NCI-H510A treated with DMSO at 0.1 percent for 48 hours (cell line): ENCODE measurements around the gene MAN1A1.

Source experiments
- DNase-seq: peaks from one replicate; lab custom pipeline; 2025; lab: John Stamatoyannopoulos, UW

Gene MAN1A1

GRCh38 chr6:119269266-119270103, 80.1 kb downstream of the MAN1A1 start:
- no peak for DNase-seq

- DNase-seq: no peak
Observed at GRCh38 chr6:119267126-119267905, 82.2 kb downstream of the MAN1A1 start.

- DNase-seq: no peak
Observed at GRCh38 chr6:119264854-119265397, 84.6 kb downstream of the MAN1A1 start.

GRCh38 chr6:119262612-119263011, 86.9 kb downstream of the MAN1A1 start:
- no peak for DNase-seq

DNA sequence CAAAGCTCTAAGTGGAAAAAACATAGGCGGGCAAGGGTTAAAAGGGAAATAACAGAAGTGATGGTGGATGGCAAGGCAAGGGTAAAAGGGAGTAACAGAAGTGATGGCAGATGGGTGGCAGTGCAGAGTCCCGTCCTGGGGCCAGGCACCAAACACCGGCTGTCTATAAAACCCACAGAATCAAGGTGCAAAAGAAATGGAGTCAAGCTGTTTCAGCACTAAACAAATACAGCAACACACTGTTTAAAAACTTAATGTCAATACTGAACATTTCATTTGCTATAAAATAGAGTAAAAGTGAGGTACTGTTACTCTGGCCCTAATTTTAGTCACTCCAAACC, 87.6 kb downstream of the MAN1A1 start:
- DNase-seq: no peak

DNA sequence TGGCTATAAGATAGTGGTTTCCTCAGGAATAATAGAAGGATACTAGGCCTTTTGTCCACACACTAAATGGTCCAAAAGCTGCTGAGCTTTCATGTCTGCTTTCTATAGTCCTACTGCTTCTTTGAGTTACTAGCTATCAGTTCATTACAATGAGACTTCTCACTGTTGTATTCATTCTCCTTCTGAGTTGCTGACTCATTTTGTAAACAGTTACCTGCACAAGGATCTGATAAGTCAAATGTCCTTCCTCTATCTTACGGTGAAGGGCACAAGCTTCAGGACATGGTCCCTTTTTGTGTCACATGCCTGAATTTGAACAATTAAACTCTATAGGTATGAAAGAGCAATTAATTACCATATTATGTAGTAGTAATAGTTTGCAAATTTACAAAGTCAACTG, 90.5 kb downstream of the MAN1A1 start:
- no peak for DNase-seq

DNA sequence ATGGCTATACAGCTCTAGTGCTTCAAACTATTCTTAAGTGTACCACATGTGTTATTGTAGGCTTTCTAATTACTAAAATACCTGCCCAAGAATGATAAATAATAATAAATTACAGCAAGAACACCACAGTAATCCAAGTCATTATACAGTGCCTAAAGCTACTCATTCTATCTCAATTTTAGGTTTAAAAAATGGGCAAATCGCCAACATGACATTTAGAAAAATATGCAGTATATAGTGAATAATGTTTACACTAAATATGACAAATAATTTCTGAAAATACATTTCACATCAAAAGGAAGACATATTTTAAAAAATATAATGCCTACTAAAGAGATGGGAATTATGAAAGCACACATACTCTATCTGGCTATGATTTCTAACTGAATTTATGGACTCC, 91.8 kb downstream of the MAN1A1 start:
- DNase-seq: no peak

DNA sequence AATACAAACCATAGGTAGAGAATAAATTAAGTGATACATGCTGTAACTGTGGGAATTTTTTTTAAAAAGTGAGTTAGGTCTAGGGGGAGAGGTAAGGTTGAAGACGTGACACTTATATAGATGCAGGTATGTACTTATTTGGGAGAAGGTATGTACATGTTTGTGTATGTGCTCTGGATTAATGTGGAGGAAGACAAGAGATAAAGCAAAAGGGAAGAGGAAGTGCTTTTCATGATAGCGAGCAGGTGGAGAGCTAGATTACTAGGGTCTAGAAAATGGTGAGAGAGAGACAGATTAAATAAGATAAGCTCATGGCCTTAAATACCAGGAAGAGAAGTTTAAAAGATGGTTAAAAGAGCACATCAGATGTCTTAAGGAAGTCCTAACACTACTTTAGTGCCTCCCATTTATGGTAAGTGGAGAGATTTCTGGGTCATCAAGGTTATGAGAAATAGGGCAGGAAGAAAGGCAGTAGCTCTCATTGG, 92.5 kb downstream of the MAN1A1 start:
- no peak for DNase-seq

GRCh38 chr6:119256392-119256791, 93.2 kb downstream of the MAN1A1 start:
- DNase-seq: no peak

- DNase-seq: no peak
Observed at GRCh38 chr6:119255492-119255891, 94.1 kb downstream of the MAN1A1 start.

DNA sequence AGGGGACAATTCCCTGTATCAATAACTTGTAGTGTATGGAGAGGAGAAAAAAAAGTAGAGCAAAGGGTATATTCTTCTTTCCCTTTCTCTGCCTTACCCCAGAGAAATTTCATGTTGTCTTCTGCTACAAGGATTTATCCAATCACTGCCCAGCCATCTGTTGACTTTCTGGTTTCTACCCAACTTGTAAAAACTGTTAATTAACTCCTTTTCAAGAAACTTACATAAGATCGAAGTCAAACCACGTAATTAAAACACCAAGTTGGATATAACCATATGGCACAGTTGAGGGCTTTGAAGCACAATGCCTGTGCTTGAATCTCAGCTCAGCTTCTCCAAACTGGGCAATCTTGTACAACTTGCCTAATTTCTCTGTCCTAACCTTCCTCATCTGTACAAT, 99.5 kb downstream of the MAN1A1 start:
- DNase-seq: no peak

- DNase-seq: no peak
Observed at GRCh38 chr6:119249319-119249718, 100.2 kb downstream of the MAN1A1 start.

DNA sequence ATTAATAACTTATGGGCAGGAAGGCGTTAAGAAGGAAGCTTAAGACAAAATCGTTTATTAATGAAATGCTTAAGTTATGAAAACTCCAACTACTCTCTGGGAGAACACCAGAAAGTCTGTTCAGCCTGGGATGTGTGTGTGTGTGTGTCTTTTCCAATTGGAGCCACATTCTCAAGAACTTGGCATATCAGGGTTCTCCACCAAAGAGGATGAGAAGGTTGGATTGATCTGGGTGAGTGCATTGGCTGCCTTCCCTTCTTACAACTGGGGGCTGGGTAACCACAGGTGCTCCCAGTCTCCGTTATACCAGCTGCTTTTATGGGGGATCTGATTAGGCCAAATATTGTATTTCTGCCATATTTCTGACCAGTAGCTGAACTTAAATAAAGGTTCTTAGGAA, 102.1 kb downstream of the MAN1A1 start:
- DNase-seq: no peak

- no peak for DNase-seq
Observed at GRCh38 chr6:119243657-119244056, 105.9 kb downstream of the MAN1A1 start.

GRCh38 chr6:119243037-119243436, 106.5 kb downstream of the MAN1A1 start:
- DNase-seq: no peak

DNA sequence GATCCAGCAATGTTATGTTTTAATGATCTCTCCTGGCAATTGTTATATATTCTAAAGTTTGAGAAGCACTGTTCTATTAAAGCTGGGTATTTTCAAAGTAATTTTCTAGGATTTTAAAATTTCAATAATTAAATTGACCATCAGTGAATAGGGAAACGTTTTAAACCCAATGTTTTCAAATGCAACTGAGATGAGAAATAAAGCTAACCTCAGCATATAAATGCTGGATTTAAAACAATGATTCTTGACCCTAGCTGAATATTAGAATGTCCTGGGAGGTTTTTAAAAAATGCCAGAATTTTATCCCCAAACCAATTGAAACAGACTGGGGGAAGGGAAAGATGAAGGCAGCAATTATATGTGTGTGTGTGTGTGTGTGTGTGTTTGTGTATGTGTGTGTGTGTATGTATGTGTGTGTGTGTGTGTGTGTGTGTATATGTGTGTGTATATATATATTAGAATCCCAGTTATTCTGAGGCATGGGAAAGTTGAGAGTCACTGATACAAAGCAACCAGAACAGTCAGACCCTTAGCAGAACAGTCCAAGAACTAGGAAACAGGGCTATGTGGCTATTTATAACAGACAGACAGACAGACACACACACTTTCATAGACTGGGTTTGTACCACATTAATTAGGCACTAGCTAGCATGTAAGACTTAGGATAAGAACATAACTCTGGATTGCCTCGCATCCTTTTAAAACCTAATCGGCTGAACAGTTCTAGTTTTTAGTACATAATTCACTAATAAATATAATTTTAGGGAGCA, 107.8 kb downstream of the MAN1A1 start:
- DNase-seq: no peak

GRCh38 chr6:119241111-119241465, 108.5 kb downstream of the MAN1A1 start:
- peak; percentile 7 for DNase-seq

GRCh38 chr6:119240257-119241110, 109.1 kb downstream of the MAN1A1 start:
- no peak for DNase-seq

GRCh38 chr6:119237177-119237715, 112.3 kb downstream of the MAN1A1 start:
- DNase-seq: no peak

DNA sequence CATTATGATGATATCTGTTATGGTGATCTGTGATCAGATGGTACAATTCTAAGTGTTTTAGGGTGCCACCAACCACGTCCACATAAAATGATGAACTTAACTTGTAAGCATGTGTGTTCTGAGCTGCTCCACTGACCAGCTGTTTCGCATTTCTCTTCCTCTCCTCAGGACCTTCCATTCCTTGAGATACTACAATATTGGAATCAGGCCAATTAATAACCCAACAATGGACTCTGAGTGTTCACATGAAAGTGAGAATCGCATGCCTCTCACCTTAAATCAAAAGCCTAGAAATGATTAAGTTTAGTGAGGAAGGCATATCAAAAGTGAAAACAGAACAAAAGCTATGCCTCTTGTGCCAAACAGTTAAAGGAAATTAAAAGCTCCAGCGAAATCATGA, 114.6 kb downstream of the MAN1A1 start:
- DNase-seq: no peak

- DNase-seq: no peak
Observed at GRCh38 chr6:119234457-119234856, 115.1 kb downstream of the MAN1A1 start.
